Measurements from ENCODE around the gene THOP1.

DNA sequence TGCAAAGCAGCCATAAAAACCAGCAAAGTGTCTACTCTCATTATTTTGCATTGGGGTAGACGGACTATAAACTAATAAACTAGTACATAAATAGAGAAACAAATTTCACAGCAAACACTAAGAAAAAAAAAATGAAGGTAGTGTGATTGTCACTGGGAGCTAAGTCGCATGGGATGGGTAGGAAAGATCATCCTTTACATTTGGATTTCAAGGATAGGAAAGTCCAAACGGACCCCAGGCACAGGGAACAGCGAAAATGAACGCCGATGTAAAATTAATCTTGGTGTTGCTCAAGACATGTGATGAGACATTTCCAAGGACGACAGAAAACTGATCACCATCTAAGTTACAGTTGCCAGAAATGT lies 1.5 kb upstream of the THOP1 start:
- TF ChIP-seq, protein P1, sequence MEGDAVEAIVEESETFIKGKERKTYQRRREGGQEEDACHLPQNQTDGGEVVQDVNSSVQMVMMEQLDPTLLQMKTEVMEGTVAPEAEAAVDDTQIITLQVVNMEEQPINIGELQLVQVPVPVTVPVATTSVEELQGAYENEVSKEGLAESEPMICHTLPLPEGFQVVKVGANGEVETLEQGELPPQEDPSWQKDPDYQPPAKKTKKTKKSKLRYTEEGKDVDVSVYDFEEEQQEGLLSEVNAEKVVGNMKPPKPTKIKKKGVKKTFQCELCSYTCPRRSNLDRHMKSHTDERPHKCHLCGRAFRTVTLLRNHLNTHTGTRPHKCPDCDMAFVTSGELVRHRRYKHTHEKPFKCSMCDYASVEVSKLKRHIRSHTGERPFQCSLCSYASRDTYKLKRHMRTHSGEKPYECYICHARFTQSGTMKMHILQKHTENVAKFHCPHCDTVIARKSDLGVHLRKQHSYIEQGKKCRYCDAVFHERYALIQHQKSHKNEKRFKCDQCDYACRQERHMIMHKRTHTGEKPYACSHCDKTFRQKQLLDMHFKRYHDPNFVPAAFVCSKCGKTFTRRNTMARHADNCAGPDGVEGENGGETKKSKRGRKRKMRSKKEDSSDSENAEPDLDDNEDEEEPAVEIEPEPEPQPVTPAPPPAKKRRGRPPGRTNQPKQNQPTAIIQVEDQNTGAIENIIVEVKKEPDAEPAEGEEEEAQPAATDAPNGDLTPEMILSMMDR (IDR thresholded peaks at IDR 0.05; ENCODE audit: insufficient read depth, low read length): no peak
- TF ChIP-seq GABPA (IDR thresholded peaks at IDR 0.05; ENCODE audit: low read depth): no peak

Data from HL-60 (cell line).